Pancreas (tissue), 10 donors: ENCODE measurements around the gene NET1. TPM values are rescaled to one million over a fixed set of nuclear protein-coding genes. Genes with fewer than 3 reads are reported as not detected.

ENCODE experiments used
- ATAC-seq, 4 donors: fragments of 200-7000 bp; cut with Tn5 transposase; one replicate each; pipeline versions ENCODE4 v1.8.0 to v1.9.1; 2020; ENCODE audit warnings: mild to moderate bottlenecking in 4 of 4, moderate library complexity in 4 of 4
- DNase-seq, 6 donors: peaks; one replicate each; pipeline ENCODE4 v3.0.0-alpha.2; 2020
- FAIRE-seq: peaks from 2 replicates; lab custom pipeline; 2012; peaks lifted over from hg19 to GRCh38; lab: Jason Lieb, UNC
- H3K27ac ChIP-seq, 4 donors: fragments of 200-600 bp; sonication (generic); 1 replicate in 3 of 4; 2 replicates in 1 of 4; pipeline versions ENCODE4 v1.5.0 to v1.8.0; 2020
- H3K27me3 ChIP-seq, 4 donors: fragments of 200-600 bp; one replicate each; pipeline ENCODE4 v1.8.0; 2021
- H3K36me3 ChIP-seq, 3 donors: fragments of 200-600 bp; sonication (generic) in 1 of 3; one replicate each; pipeline versions ENCODE4 v1.5.0 to v1.8.0; 2020 to 2021
- H3K4me1 ChIP-seq, 3 donors: fragments of 200-600 bp; one replicate each; pipeline ENCODE4 v1.8.0; 2021
- H3K4me3 ChIP-seq, 4 donors: fragments of 200-600 bp; sonication (generic) in 2 of 4; one replicate each; pipeline versions ENCODE4 v1.5.0 to v1.8.0; 2020 to 2021
- H3K9me3 ChIP-seq, 4 donors: fragments of 200-600 bp; one replicate each; pipeline ENCODE4 v1.8.0; 2021
- WGBS, 2 donors: extraction: QIAGEN DNeasy Blood & Tissue Kit; methylation state at CpG; one replicate each; pipeline ENCODE4 v1.1.7; 2013; 5-methylcytosine and 5-hydroxymethylcytosine counted together
- intact Hi-C, 3 donors: fragments of 100-400 bp; cut with DNase I; formaldehyde crosslinking; loops; one replicate each; pipeline versions ENCODE4 v1.11.1 to v1.14.2; 2022
- polyA plus RNA-seq, 2 donors: library from polyadenylated mRNA; stranded (reverse); fragments of 200-250 nt; gene quantifications; one replicate each; pipeline ENCODE4 v1.2.3, GENCODE V29; 2013
- total RNA-seq, 6 donors: library from RNA; stranded (reverse); fragmentation: NEBNext Ultra II Directional in 4 of 6; extraction: Animal tissue kit (Norgen Biotek cat#: 25700) in 4 of 6; gene quantifications; one replicate each; pipeline versions ENCODE4 v1.2.1 to v1.2.4, GENCODE V29; 2021 to 2023
- TF ChIP-seq, protein P1 (sequence below), 4 donors: fragments of 200-600 bp; sonication (generic) in 3 of 4; IDR thresholded peaks; one replicate each; pipeline versions ENCODE4 v1.5.0 to v1.8.0; 2021; ENCODE audit warnings: antibody characterized with exemption in 4 of 4
- donor health status: healthy with polysubstance abuse.
- donor health status: DM: no; HTN: no; CAD: no; lungs with moderate emphysema.
- donor health status: DM: no; HTN: no; CAD: no.
- donor health status: control.
- donor health status: control.
- donor health status: Bipolar disorder and iron deficiency.
- donor health status: DM: yes; HTN: yes; CAD: no.
- donor health status: DM: no; HTN: no; CAD: no.
- donor health status: DM: no; HTN: no; CAD: no.
- donor health status: DM: yes; HTN: yes; CAD: no.

Gene NET1
- total and polyA plus RNA-seq, 8 donors: 13.0 to 68.0 (median 37.0) TPM

DNA sequence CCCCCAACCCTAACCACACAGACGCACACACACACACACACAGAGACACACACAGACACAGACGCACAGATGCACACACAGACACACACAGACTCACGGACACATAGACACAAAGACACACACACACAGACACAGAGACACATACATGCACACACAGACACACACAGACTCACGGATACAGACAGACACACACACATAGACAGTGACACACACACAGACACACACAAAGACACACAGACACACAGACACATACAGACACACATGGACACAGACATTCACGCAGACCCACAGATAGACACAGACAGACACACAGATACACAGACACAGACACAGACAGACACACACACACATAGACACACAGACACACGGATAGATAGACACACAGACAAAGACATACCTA is 84.9 kb downstream of the NET1 start:
- peaks cover 4 to 5% (median 4%) of the 10 kb centered on the region in 3 donors for H3K4me1 ChIP-seq
- 85 to 92% methylated on average over 6 of the region's 6 CpGs for WGBS, 2 donors
- no peak overlapping the region for H3K4me3 ChIP-seq
- H3K36me3 ChIP-seq: no peaks in the 10 kb centered on the region
- ATAC-seq (no peak), FAIRE-seq (no peak), DNase-seq (no peak)
- TF ChIP-seq, protein P1, sequence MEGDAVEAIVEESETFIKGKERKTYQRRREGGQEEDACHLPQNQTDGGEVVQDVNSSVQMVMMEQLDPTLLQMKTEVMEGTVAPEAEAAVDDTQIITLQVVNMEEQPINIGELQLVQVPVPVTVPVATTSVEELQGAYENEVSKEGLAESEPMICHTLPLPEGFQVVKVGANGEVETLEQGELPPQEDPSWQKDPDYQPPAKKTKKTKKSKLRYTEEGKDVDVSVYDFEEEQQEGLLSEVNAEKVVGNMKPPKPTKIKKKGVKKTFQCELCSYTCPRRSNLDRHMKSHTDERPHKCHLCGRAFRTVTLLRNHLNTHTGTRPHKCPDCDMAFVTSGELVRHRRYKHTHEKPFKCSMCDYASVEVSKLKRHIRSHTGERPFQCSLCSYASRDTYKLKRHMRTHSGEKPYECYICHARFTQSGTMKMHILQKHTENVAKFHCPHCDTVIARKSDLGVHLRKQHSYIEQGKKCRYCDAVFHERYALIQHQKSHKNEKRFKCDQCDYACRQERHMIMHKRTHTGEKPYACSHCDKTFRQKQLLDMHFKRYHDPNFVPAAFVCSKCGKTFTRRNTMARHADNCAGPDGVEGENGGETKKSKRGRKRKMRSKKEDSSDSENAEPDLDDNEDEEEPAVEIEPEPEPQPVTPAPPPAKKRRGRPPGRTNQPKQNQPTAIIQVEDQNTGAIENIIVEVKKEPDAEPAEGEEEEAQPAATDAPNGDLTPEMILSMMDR (IDR thresholded peaks at IDR 0.05): no peak
- no peaks in the 10 kb centered on the region for H3K9me3 ChIP-seq
- no peak overlapping the region for H3K27ac ChIP-seq
- intact Hi-C loops: no loop called here
- H3K27me3 ChIP-seq: no peaks in the 10 kb centered on the region

DNA sequence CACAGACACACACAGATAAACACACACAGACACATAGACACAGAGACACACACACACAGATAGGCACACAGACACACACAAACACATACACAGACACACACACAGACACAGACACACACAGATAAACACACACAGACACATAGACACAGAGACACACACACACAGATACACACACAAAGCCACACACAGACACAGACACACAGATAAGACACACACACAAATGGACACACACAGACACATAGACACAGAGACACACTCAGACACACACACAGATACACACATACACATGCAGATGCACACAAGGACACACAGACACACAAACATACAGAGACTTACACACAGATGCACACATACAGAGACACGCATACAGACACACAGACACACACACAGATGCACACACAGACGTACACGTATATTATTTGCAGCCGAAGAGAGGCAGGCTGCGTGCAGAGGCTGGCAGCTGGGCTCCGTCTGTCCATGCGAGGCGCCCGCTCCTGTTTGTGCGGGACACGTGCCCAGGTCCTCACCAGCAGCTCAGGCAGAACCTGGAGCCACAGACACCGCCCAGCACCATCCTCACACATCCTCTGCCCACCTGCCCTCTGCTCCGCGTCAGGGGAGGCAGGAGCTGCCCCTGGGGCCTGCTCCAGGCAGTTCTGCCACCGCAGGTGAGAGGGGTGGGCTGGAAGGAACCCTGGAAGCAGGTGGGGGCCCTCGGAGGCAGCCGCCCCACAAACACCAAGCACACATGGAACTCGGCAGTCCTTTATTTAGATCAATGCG is 85.8 kb downstream of the NET1 start:
- no peaks in the 10 kb centered on the region for H3K27me3 ChIP-seq
- DNase-seq: no peak
- TF ChIP-seq, protein P1 (IDR thresholded peaks at IDR 0.05): no peak
- ATAC-seq: no peak
- H3K9me3 ChIP-seq: no peaks in the 10 kb centered on the region
- intact Hi-C loops: no loop called here
- peaks cover 12 to 14% (median 13%) of the 10 kb centered on the region in 3 donors for H3K4me1 ChIP-seq
- no peaks in the 10 kb centered on the region for H3K36me3 ChIP-seq
- WGBS, 2 donors: 93 to 94% methylated on average over 19 of the region's 19 CpGs
- H3K27ac ChIP-seq: no peak overlapping the region
- no peak for FAIRE-seq
- no peak overlapping the region for H3K4me3 ChIP-seq

DNA sequence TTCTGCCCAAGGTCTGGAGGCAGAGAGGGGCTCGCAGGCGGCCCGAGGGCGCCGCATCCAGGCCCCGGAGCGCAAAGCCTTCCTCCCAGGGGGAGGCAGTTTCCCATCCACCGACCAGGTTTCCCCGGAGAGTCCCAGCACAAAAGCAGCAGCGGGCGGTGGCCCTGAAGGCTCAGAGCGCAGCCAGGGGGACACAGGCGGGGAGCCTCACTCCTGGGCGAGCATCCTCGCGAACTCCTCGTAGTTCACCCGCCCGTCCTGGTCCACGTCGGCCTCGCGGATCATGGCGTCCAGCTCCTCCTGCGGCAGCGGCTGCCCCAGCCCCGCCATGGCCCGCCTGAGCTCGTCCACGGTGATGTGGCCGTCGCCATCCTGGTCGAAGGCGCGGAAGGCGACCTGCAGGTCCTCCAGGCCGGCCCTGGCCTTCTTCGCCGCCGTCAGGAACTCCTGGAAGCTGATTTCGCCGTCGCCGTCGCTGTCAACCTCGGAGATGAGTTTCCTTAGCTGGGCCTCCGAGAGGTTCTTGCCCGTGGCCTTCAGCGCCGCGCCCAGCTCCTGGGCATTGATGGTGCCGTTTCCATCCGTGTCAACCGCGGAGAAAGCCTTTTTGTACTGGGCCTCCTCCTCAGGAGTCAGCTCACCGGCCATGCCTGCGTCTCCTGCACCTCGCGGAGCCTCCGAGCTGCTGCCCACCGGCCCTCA is 86.6 kb downstream of the NET1 start:
- H3K27ac ChIP-seq: no peak overlapping the region
- no peak overlapping the region for H3K4me3 ChIP-seq
- no peak for FAIRE-seq
- peak in 1 of 6 donors; percentile 69 for DNase-seq
- H3K4me1 ChIP-seq: peaks cover 12 to 17% (median 15%) of the 10 kb centered on the region in 3 donors
- WGBS, 2 donors: 94 to 95% methylated on average over 61 of the region's 61 CpGs
- no peaks in the 10 kb centered on the region for H3K9me3 ChIP-seq
- TF ChIP-seq, protein P1 (IDR thresholded peaks at IDR 0.05): no peak
- intact Hi-C loops: no loop called here
- no peaks in the 10 kb centered on the region for H3K36me3 ChIP-seq
- no peaks in the 10 kb centered on the region for H3K27me3 ChIP-seq
- ATAC-seq: no peak

DNA sequence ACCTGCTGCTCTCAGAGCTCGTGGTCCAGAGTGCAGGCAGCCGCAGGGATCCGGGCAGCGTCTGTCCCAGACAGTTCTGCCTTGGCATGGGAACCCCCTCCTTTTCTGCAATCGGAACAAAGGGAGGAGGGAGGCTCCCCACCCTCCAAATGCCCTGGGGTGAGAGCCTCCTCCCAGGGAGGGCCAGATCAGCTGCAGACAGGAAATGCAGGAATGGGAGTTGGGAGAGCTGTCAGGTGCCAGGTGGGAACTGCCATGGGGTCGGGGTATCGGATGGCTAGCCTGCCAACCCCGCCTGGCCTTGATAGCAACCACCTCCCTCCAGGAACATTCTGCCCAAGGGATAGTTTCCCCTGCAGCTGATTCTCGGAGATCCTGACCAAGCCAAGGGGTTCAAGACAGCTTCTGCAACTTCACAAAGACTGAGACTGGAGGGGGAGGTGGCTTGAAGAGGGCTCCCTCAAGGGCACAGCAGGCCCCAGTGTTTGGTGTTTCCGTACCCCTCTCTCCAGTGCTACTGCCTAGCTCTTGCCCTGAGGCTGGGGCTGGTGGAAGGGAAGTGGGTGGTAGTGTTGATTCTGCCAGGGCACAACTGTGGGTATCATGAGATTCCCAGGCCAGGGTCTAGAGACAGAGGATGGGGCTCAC is 87.3 kb downstream of the NET1 start, which contains the start of gene CALML5:
TSS of gene CALML5 (minus strand) at position 78 of the 648 bp plus-strand sequence. CDS start 132 bp downstream, outside the sequence.
- Histone ChIP-seq H3K27me3 (no peaks in the 10 kb centered on the region), H3K4me3 (no peak within 1 kb of the TSS), H3K36me3 (no peaks in the 10 kb centered on the region), H3K27ac (no peak within 1 kb of the TSS), H3K4me1 (peaks cover 19 to 22% (median 21%) of the 10 kb centered on the region in 3 donors), H3K9me3 (no peaks in the 10 kb centered on the region)
- ATAC-seq: no peak
- TF ChIP-seq, protein P1 (IDR thresholded peaks at IDR 0.05): no peak
- intact Hi-C loops: no loop called here
- DNase-seq: no peak
- FAIRE-seq: no peak
- 82 to 84% methylated on average over 10 of the region's 10 CpGs for WGBS, 2 donors
